OCI-LY3 (cell line): ENCODE measurements around the gene FAM107B.

Source experiments
- CTCF ChIP-seq: fragments of 200-600, 300-600 bp; sonication (generic); IDR thresholded peaks from 2 replicates; pipeline ENCODE4 v1.5.1; 2014; ENCODE audit warnings: antibody characterized with exemption, low read length, low read depth
- EZH2phosphoT487 ChIP-seq: fragments of 200-600 bp; shearing (Covaris generic); IDR thresholded peaks from 2 replicates; pipeline ENCODE4 v1.6.1; 2018; ENCODE audit warnings: antibody characterized with exemption, mixed run types, low read depth

GRCh38 chr10:14528450-14528849, 246.2 kb downstream of the FAM107B start:
- TF ChIP-seq CTCF (no peak), EZH2phosphoT487 (no peak)
